GM12878 (cell line): Measurements from ENCODE around the gene PLK1. TPM values are rescaled to one million over a fixed set of nuclear protein-coding genes. Genes with fewer than 3 reads are reported as not detected.
"Not testable (repeated sequence)": the region's sequence is repeated elsewhere in the genome, so short reads cannot be mapped to it uniquely, and the experiment has no call there.

Experiments
- ATAC-seq: fragments of 200-7000 bp; cut with Tn5 transposase; 3 replicates; pipeline ENCODE4 v1.9.1; 2020; ENCODE audit warnings: mild to moderate bottlenecking, moderate library complexity
- BruUV-seq: library from RNA; stranded (reverse); fragments of 400-500 nt; replicated peaks from 2 replicates; lab custom pipeline; 2021; lab: Mats Ljungman, UMichigan
- CTCF ChIA-PET: fragments of 300-600 bp; sonication (Branson Sonifier 250); formaldehyde crosslinking; extraction: SDS; loops from one replicate; lab custom pipeline; 2021; ENCODE audit warnings: inconsistent platforms; lab: Yijun Ruan, JAX
- POLR2A ChIA-PET: fragments of 350-600 bp; formaldehyde crosslinking; extraction: SDS; loops from one replicate; lab custom pipeline; 2021; ENCODE audit warnings: inconsistent platforms; lab: Charles Lee
- RAD21 ChIA-PET: fragments of 300-600 bp; sonication (Branson Sonifier 250); formaldehyde crosslinking; loops from one replicate; lab custom pipeline; 2023; ENCODE audit warnings: antibody characterized with exemption; ENCODE audit not compliant: unreplicated experiment; lab: Charles Lee
- SMC1A ChIA-PET: fragments of 300-600 bp; sonication (Branson Sonifier 250); formaldehyde crosslinking; loops from one replicate; lab custom pipeline; 2023; ENCODE audit not compliant: unreplicated experiment, uncharacterized antibody; lab: Charles Lee
- DNase-seq: peaks from one replicate; pipeline ENCODE4 v3.0.0-alpha.2; 2011; ENCODE audit warnings: low read depth, low spot score
- FAIRE-seq: peaks from 3 replicates; lab custom pipeline; 2011; peaks lifted over from hg19 to GRCh38; lab: Jason Lieb, UNC
- H2AFZ ChIP-seq: 2 replicates; pipeline ENCODE4 v1.6.0; 2011; ENCODE audit warnings: low read depth, low read length, control low read depth; ENCODE audit not compliant: control insufficient read depth
- H3K27ac ChIP-seq: 2 replicates; pipeline ENCODE4 v1.5.1; 2011; ENCODE audit warnings: control low read depth; ENCODE audit not compliant: control insufficient read depth, insufficient read depth
- H3K27me3 ChIP-seq, 2 experiments: replicated peaks in 1 of 2; 2 replicates each; pipeline versions ENCODE4 v1.6.0 to v1.6.1; 2011; ENCODE audit warnings: low read length in 1 of 2; ENCODE audit not compliant: control insufficient read depth in 2 of 2, insufficient read depth in 2 of 2
- H3K36me3 ChIP-seq, 2 experiments: 2 replicates each; pipeline ENCODE4 v1.5.1; 2011; ENCODE audit warnings: low read length in 1 of 2; ENCODE audit not compliant: control insufficient read depth in 2 of 2, insufficient read depth in 2 of 2
- H3K4me1 ChIP-seq: 2 replicates; pipeline ENCODE4 v1.6.1; 2011; ENCODE audit warnings: mild to moderate bottlenecking, low read length, moderate library complexity, mixed read lengths; ENCODE audit not compliant: control insufficient read depth, insufficient read depth
- H3K4me2 ChIP-seq: 2 replicates; pipeline ENCODE4 v1.6.0; 2011; ENCODE audit warnings: control low read depth; ENCODE audit not compliant: control insufficient read depth, insufficient read depth
- H3K4me3 ChIP-seq: fragments of 200-600 bp; sonication (generic); 2 replicates; pipeline ENCODE4 v1.5.1; 2016
- H3K79me2 ChIP-seq: 2 replicates; pipeline ENCODE4 v1.6.0; 2011; ENCODE audit warnings: low read length; ENCODE audit not compliant: control insufficient read depth, insufficient read depth
- H3K9ac ChIP-seq: 2 replicates; pipeline ENCODE4 v1.8.0; 2011; ENCODE audit warnings: low read length, control low read depth, mixed read lengths; ENCODE audit not compliant: control insufficient read depth, insufficient read depth
- H3K9me3 ChIP-seq: replicated peaks from 3 replicates; pipeline ENCODE4 v1.5.1; 2011; ENCODE audit warnings: mild to moderate bottlenecking, low read length; ENCODE audit not compliant: control insufficient read depth, insufficient read depth
- H4K20me1 ChIP-seq: 2 replicates; pipeline ENCODE4 v1.6.0; 2011; ENCODE audit not compliant: control insufficient read depth, insufficient read depth
- FOXK2 ChIP-seq: fragments of 450-650 bp; IDR thresholded peaks from 2 replicates; pipeline ENCODE4 v1.6.1; 2017; ENCODE audit warnings: mild to moderate bottlenecking, moderate library complexity
- HCFC1 ChIP-seq: fragments of 150-350 bp; IDR thresholded peaks from 2 replicates; pipeline ENCODE4 v1.6.1; 2014; ENCODE audit warnings: low read length
- MEF2A ChIP-seq: IDR thresholded peaks from 2 replicates; pipeline ENCODE4 v1.6.1; 2011; ENCODE audit warnings: low read depth, mild to moderate bottlenecking, low read length, moderate library complexity; ENCODE audit not compliant: insufficient read depth
- PAX5 ChIP-seq: IDR thresholded peaks from 2 replicates; pipeline ENCODE4 v1.6.1; 2011; ENCODE audit warnings: low read depth, low read length, borderline replicate concordance
- TARDBP ChIP-seq: IDR thresholded peaks from 2 replicates; pipeline ENCODE4 v1.6.1; 2016; ENCODE audit warnings: borderline replicate concordance
- WGBS: methylation state at CpG from one replicate; pipeline ENCODE4 v1.1.6; 2016; ENCODE audit warnings: low lambda C conversion rate; ENCODE audit not compliant: insufficient replicate concordance, insufficient coverage; ENCODE audit errors: missing lambda C conversion rate; 5-methylcytosine and 5-hydroxymethylcytosine counted together
- in situ Hi-C: fragments of 300-500 bp; cut with MboI; formaldehyde crosslinking; loops from 9 replicates; pipeline ENCODE4 v1.14.3; 2018; ENCODE audit warnings: mixed read lengths
- intact Hi-C: fragments of 100-400 bp; cut with micrococcal nuclease; formaldehyde crosslinking; loops from one replicate; pipeline ENCODE4 v1.14.2; 2022; ENCODE audit not compliant: unreplicated experiment
- polyA plus RNA-seq, 11 experiments: library from polyadenylated mRNA; depleted of rRNA in 4 of 11; unstranded in 6 of 11; stranded (reverse) in 5 of 11; fragments of >200 nt; fragmentation: Nextera tagmentation in 4 of 11; fragmentation: Illumina TruSeq in 1 of 11; extraction: Ambion mirVana in 4 of 11; extraction: Trizol in 1 of 11; gene quantifications; 1 replicate in 1 of 11; 2 replicates in 10 of 11; pipeline versions ENCODE4 v1.2.1 to v1.2.3, GENCODE V29; 2011 to 2016; ENCODE audit warnings: inconsistent platforms in 2 of 11, missing spikeins in 2 of 11, low read depth in 1 of 11
- total RNA-seq, 4 experiments: library from RNA; depleted of rRNA in 3 of 4; stranded (reverse); fragments of >200 nt in 3 of 4; fragmentation: Illumina TruSeq in 1 of 4; extraction: Trizol in 1 of 4; gene quantifications; 2 replicates each; pipeline versions ENCODE4 v1.2.1 to v1.2.3, GENCODE V29; 2013 to 2021
- TF ChIP-seq, protein P1 (sequence below): IDR thresholded peaks from 2 replicates; pipeline ENCODE4 v1.6.1; 2011; ENCODE audit warnings: borderline replicate concordance, low read depth, mild to moderate bottlenecking, moderate library complexity, low read length; ENCODE audit not compliant: insufficient read depth, poor library complexity, severe bottlenecking

The PLK1 gene
- total and polyA plus RNA-seq, 10 of the 15 experiments (the other 5 are each of a cell fraction or from before 2014, with no cell fraction given) = 11.3 to 191 (median 84.5) TPM

DNA sequence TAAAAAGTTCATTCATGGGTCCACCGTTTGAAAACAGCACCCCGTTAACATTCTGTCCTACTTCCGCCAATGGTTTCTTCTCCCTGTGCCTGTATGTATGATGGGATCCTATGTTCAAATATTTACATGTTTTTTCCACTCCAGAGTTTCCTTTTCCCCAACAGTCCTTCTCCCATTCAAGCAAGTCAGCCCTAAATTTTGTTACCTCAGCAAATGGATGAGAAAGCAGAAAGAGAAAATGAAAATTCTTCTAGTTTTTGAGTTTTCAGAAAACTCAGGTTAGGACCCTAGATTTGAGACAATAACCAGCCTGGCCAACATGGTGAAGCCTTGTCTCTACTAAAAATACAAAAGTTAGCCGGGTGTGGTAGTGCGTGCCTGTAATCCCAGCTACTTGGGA is 37.8 kb downstream of the PLK1 start:
- Histone ChIP-seq H3K4me2 (no peak overlapping the region), H3K4me3 (no peak overlapping the region), H3K27ac (no peak overlapping the region), H4K20me1 (no peaks in the 10 kb centered on the region), H3K4me1 (no peaks in the 10 kb centered on the region), H3K9ac (no peak overlapping the region), H3K36me3 (no peaks in the 10 kb centered on the region), H3K79me2 (no peaks in the 10 kb centered on the region), H2AFZ (no peak overlapping the region), H3K27me3 (peaks cover 0 to 2% of the 10 kb centered on the region in 2 experiments; a peak in 1 of 4 replicates), H3K9me3 (no peaks in the 10 kb centered on the region)
- DNase-seq (no peak), FAIRE-seq (no peak), ATAC-seq (no peak)
- TF ChIP-seq MEF2A (no peak), HCFC1 (no peak), PAX5 (no peak), FOXK2 (no peak), TARDBP (no peak)
- TF ChIP-seq, protein P1, sequence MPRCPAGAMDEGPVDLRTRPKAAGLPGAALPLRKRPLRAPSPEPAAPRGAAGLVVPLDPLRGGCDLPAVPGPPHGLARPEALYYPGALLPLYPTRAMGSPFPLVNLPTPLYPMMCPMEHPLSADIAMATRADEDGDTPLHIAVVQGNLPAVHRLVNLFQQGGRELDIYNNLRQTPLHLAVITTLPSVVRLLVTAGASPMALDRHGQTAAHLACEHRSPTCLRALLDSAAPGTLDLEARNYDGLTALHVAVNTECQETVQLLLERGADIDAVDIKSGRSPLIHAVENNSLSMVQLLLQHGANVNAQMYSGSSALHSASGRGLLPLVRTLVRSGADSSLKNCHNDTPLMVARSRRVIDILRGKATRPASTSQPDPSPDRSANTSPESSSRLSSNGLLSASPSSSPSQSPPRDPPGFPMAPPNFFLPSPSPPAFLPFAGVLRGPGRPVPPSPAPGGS = no peak
- RAD21 ChIA-PET = no interaction called here
- in situ Hi-C loops (no loop called here), intact Hi-C loops (no loop called here)
- BruUV-seq = no TSS peak
- 61% methylated on average over 5 of the region's 5 CpGs for WGBS
- POLR2A ChIA-PET = no interaction called here
- SMC1A ChIA-PET = interaction anchor here (0.7 kb wide), 1 partner anchor 619 kb away, joined by 3 read pairs; no protein-coding TSS in a partner anchor
- CTCF ChIA-PET = no interaction called here

DNA sequence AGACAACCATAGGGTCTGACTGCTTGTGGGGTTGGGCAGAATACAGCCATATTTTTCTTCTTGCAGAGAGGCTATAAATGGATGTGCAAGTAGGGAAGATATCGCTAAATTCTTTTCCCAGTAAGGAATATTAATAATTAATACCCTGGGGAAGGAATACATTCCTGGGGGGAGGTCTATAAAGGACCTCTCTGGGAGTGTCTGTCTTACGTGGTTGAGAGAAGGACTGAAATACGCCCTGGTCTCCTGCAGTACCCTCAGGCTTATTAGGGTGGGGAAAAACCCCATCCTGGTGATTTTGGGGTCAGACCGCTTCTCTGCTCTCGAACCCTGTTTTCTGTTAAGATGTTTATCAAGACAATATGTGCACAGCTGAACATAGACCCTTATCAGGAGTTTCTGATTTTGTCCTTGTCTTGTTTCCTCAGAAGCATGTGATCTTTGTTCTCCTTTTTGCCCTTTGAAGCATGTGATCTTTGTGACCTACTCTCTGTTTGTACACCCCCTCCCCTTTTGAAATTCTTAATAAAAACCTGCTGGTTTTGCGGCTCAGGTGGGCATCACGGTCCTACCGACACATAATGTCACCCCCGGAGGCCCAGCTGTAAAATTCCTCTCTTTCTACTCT is 44.0 kb downstream of the PLK1 start:
- H3K4me3 ChIP-seq, FAIRE-seq, H2AFZ ChIP-seq, in situ Hi-C loops, H3K27ac ChIP-seq, H3K4me1 ChIP-seq, H4K20me1 ChIP-seq, intact Hi-C loops, BruUV-seq, H3K27me3 ChIP-seq, POLR2A ChIA-PET, DNase-seq, ATAC-seq, H3K79me2 ChIP-seq, H3K4me2 ChIP-seq, SMC1A ChIA-PET, H3K9ac ChIP-seq, H3K36me3 ChIP-seq, RAD21 ChIA-PET, H3K9me3 ChIP-seq, CTCF ChIA-PET: not testable (repeated sequence)
- WGBS = 33% methylated on average over 9 of the region's 9 CpGs
